ENCODE measurements around the gene PKN3.
"Not testable (repeated sequence)": the region's sequence is repeated elsewhere in the genome, so short reads cannot be mapped to it uniquely, and the experiment has no call there.

Gene PKN3

DNA sequence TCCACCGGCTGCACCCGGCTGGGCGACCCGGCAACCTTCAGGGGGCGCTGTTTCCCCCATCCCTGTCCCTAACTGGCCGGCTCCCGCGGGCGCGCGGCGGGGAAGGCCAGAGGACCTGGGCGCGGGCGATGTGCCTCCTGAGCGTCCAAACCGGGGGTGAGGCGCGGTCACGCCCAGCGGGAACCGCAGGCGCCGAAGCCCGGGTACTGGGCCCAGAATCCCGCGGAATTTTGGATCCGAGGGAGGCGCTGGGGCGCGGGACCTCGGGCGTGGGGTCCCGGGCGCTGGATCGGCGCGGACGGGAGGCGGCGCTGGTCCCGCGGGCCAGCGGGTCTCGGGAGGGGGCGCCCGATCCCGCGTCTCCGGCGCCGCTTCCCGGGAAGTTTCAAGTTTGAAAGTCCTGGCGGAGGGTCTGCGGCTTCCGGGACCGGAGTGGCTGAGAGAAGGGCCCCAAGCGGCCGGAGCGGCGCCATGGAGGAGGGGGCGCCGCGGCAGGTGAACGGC is at the start of gene PKN3:
PKN3 (plus strand) TSS at position 59 of the 504 bp plus-strand sequence; CDS start at position 472, 413 bp downstream.
- peak; percentile 92 to 95 for DNase-seq

DNA sequence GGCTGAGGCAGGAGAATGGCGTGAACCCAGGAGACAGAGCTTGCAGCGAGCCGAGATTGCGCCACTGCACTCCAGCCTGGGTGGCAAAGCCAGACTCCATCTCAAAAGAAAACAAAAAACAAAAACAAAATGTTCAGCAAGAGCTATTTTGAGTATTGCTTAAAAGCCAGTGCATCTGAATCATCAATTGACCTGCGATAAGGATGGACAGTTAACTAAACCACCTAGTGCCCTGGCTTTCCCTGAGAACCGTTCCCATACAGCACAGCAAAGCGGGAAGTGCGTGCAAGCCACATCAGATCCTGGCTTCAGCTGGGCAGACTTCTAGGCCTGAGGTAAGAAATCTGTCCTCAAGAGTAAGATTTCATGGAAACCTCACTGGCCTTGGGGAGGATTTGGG is 48.4 kb upstream of the PKN3 start:
- DNase-seq = no peak

DNA sequence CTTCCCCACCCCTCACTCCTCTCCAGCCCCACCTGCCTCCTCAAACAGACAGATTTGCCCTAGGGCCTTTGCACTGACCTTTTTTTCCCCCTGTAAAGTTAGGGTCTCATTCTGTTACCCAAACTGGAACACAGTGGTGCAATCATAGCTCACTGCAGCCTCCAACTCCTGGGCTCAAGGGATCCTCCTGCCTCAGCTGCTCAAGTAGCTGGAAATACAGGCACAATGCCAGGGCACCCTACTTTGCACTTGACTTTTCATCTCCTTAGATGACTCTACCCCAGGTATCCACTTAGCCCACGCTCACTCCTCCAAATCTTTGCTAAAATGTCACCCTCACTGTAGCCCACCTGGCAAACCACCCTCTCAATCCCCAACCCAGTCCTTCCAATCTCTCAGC is 47.8 kb upstream of the PKN3 start:
- no peak for DNase-seq

DNA sequence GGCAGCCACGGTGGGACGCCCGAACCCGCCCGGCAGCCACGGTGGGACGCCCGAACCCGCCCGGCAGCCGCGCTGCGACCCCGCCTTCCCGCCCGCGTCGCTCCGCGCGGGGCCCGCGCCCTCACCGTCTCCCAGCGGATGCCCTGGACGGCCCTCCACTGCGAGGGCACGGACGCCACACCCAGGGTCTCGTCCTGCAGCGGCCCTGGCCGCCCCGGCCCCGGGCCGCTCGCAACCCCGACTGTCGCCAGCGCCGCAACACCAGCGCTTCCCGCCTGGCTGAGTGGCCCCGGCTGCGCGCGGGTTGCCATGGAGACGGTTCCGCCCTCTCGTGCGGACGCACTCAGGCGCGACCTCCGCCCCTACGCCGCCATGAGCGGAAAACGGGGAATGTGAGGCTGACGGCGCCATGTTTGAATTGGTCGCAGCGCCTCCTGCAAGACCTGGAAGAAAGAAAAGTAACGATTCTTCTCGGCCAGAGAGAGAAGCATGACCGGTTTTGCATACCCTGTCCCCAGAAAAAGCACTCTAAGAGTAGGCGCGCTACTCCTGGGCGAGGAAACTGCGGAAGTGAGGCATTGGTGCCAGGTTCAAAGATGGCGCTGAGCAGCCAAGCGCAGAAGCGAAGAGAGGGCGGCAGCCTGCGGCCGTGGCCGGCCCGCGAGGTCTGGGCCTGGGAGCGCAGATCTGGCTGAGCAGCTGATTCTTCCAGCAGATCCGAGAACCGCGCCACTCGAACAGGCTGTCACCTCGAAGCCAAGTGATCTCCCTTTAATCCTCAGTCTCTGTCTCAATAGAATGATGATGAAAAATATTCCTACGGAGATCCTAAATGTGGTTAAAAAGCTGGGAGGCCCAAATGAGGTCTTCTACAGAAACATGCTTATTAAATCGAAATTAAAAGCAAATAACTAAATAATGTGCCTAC is 45.6 kb upstream of the PKN3 start, which contains the start of gene DYNC2I2:
DYNC2I2 (minus strand) TSS at position 432 of the 928 bp plus-strand sequence; CDS start at position 311, 121 bp downstream.
- DNase-seq = peak; percentile 95 to 96

DNA sequence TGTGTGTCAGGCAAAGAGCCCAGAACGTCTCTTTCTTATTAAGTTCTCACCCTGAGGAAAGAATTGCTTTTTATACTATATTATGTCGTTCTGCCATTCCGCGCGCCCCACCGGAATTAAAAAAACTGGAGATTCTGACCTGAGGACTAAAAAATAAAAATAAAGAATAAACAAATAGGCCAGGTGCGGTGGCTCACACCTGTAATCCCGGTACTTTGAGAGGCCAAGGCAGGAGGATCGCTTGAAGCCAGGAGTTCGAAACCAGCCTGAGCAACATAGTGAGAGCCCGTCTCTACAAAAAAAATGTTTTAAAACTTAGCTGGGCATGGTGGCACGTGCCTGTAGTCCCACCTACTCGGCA is 45.0 kb upstream of the PKN3 start:
- no peak for DNase-seq

DNA sequence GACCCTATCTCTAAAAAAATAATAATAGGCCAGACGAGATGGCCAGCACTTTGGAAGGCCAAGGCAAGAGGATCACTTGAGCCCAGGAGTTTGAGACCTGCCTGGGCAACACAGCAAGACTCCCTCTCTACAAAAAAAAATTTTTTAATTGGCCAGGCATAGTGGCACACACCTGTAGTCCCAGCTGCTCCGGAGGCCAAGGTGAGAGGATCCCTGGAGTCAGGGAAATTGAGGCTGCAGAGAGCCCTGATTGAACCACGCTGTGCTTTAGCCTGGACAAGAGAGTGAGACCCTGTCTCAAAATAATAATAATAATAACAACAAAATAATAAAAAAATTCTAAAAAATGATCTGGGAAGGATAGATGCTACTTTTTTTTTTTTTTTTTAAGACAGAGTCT is 44.5 kb upstream of the PKN3 start:
- DNase-seq = no peak

DNA sequence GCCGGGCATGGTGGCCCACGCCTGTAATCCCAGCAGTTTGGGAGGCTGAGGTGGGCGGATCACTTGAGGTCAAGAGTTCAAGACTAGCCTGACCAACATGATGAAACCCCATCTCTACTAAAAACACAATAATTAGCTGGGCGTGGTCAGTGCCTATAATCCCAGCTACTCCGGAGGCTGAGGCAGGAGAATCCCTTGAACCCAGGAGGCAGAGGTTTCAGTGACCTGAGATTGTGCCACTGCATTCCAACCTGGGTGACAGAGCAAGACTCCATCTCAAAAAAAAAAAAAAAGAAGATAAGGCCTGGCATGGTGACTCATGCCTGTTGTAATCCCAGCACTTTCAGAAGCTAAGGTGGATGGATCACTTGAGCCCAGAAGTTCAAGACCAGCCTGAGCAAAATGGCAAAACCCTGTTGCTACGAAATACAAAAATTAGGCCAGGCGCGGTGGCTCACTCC is 35.8 kb upstream of the PKN3 start:
- DNase-seq = not testable (repeated sequence)

DNA sequence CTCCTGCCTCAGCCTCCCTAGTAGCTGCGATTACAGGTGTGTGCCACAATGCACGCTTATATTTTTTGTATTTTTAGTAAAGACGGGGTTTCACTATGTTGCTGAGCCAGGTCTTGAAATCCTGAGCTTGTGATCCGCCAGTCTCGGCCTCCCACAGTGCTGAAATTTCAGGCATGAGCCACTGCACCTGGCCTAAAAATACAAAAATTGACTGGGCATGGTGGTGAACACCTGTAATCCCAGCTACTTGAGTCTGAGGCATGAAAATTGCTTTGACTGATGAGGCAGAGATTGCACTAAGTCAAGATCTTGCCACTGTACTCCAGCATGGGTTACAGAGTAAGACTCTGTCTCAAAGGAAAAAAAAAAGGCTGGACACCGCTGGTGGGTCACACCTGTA is 32.5 kb upstream of the PKN3 start:
- DNase-seq = no peak

DNA sequence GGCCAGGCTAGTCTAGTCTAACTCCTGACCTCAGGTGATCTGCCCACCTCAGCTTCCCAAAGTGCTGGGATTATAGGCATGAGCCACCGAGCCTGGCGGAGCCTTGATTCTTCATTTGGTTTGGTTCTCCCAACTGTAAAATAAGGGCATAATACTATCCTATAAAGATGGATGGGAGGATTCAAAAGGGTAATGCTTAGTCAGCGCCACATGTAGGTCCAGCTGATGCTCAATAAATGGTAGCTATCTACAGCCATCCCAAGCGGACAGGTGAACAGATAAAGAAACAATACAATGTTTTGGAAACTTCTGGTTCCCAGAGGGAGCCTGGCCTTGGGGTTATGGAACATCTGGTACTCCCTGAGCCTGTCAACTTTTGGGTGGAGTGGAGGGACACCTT is 26.9 kb upstream of the PKN3 start:
- DNase-seq = no peak

DNA sequence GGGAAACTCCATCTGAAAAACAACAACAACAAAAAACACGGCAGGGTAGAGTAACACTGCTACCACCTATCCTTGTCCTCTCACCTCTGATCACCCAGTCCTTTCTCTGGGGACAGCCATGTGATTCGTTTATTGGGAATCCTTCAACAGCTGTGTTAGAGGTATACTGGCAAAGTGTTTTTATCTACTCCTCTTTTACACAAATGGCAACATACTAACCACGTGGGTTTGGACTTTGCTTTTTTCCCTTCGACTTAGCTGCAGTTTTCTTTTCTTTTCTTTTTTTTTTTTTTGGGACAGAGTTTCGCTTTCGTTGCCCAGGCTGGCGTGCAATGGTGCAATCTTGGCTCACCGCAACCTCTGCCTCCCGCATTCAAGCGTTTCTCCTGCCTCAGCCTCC is 24.5 kb upstream of the PKN3 start:
- DNase-seq = no peak

DNA sequence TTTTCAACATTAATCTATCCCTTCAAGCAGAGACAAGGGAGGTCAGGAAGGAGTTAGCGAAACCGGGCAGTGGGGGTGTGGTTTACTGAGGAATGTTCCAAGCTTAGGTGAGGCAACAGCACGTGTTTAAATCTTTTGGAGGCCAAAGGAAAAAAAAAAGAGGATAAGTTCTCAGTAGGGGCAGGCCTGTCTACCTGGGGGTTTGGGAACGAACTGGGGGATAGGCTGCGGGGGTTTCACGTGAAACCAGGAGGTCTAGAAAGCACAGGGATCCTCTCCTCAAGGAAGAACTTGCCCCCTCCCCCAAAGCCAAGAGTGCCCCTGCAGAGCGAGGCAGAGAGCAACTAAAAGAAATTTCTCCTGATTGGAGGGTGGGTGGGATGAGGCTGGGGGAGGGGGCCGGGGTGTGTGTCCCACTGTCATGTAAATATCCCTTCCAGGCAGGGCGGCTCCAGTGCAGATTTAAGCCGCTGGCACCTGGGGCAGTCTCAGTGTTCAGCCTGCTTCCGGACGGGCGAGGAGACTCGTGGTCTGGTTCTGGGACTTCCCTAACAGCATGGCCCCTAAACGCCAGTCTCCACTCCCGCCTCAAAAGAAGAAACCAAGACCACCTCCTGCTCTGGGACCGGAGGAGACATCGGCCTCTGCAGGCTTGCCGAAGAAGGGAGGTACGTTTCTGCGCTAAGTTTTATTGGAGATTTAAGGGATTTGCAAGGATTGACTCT is 18.8 kb upstream of the PKN3 start:
- DNase-seq = peak in 1 of 2 donors; percentile 16

DNA sequence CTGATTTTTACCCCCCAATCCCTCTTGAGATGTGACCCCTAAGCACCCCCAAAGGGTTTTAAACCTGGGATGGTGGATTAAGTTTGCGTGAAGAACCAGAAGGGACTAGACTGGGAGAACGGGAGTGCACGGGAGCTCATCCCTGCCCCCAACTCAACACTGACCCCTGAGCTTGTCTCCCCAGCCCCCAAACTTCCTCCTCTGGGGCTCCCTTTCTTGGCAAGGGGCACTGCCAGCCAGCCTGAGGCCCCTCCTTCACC is 18.3 kb upstream of the PKN3 start:
- peak in 1 of 2 donors; percentile 10 for DNase-seq

DNA sequence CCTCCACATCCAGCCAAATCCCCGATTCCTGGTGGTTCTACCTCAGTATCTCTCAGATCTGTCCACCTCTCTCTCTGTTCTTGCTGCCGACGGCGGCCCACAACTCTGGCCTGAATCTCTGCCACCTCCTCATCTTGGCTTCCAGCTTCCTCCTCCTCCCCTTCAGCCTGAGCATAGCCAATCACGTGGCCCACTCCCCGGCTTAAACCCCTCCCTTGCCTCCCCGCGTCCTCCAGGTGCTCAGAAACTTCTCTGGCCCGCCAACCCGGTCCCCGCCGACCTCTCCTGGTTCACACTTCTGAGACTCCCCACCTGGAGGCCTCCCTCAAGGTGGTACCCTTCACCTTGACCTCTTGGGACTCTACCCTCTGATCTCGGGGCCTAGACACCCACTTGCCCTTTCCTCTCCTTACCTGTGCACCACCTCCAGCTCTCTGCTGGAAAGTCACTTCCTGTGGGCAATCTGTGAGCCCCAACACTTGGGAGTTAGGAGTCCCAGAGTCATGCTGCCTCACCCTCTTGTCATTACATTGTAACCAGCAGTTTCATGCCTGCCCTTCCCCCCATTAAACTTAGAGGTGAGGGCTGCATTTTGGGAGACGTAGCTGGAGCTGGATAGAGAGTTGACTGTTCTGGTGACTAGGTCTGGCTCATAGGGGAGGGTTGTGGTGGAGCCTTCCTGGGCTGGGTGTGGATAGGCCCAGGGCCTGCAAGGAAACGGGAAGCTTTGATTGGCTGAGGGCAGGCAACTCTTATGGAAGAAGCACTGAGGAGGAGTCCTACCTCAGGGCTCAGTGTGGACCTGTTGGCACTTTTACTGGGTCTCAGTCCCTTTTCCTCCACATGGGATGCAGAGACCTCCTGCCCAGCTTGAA is 17.7 kb upstream of the PKN3 start:
- peak; percentile 67 to 70 for DNase-seq

DNA sequence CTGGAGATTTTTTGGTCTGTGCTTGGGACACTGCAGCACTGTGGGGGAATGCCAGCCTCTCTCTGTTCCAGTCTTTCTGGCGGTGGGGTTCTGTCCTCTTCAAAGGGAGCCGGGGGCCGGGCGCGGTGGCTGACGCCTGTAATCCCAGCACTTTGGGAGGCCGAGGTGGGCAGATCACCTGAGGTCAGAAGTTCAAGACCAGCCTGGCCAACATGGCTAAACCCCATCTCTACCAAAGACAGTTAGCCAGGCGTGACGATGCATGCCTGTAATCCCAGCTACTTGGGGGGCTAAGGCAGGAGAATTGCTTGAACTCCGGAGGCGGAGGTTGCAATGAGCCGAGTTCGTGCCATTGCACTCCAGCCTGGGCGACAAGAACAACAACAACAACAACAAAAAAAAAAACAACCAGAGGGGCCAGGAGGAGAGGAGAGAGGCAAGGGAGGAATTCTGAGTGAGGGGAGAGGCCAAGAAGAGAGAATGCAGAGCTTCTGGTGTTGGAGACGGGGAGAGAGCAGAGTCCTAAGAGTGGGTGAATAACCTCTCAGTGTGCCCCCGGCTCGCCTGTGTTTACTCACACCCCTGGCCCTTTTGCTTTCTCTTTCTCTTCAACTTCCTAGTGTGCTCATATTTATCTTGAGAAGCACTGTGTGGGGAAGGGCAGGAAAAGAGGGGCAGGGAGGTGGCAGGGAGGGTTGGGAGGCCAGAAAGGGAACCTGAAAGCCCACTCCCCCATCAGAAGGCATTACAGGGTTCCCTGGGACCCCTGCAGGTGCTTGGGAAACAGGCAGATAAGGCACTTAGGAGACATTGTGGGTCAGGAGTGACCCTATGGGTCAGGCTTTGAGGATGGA is 16.4 kb upstream of the PKN3 start:
- peak in 1 of 2 donors; percentile 16 for DNase-seq

DNA sequence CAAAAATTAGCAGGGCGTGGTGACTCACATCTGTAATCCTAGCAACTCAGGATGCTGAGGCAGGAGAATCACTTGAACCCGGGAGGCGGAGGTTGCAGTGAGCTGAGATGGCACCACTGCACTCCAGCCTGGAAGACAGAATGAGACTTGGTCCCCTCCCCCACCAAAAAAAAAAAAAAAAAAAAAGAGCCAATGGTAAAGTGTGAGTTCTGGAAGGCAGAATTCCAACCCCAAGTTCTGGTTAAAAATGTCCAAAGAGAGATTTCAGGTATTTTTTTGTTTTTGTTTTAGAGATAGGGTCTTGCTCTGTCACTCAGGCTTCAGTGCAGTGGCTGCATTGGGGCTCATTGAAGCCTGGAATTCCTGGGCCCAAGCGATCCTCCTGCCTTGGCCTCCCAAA is 14.8 kb upstream of the PKN3 start:
- no peak for DNase-seq

DNA sequence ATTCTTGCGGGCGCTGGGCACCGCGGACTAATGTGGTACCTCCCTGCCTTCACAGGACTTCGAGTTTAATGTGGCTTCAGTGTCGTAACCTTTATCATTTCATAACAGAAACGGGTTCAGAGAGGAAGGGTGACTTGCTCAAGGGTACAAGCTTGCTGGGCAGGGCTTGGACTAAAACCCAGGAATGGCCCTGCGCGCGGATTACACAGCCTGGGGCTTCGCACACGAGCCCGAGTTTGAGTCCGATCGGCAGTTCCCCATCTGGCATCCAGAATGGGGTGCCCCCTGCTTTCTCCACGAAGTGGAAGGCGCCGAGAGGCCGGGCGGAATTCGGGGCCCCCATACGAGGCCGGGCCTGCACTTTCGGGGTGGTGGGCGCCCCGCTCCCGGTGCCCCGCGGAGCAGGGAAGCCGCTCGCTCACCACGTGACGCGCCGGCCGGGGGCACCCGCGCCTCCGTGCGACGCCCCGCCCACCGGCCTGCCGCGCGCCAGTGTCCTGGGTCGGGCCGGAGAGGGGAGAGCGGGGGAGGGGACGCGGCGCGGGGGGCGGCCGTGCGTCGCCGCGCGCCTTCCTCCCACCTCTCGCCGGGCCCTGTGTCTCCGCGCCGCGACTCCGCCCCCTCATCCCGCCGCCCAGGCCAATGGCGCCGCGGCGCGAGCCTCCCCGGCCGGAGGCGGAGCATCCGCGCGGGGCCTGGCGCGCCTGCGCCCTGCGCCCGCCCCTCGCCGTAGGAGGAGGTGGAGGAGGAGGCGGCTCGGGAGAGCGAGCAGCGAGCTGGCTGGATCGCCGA is 13.6 kb upstream of the PKN3 start, which contains the start of gene SET:
SET (plus strand) TSS at position 722 of the 792 bp plus-strand sequence. CDS start 361 bp downstream, outside the sequence.
- peak; percentile 89 to 93 for DNase-seq

DNA sequence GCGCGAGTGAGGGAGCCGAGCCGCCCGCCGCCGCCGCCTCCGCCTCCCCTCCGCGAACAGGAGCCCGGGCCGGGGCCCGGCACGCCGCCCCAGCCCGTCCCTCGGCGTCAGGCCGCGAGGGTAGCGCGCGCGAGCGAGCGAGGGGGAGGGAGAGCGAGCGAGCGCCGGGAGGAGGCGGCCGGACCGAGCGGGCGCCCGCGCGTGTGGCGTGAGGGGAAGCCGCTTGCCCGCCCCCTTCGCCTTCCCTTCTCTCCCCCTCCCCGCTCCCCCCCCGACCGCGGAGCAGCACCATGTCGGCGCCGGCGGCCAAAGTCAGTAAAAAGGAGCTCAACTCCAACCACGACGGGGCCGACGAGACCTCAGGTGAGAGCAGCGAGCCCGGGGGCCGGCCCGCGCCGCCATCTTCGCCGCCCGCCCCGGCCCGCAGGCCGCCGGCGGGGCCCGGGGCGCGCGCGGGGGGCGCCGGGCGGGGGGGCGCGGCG is 13.0 kb upstream of the PKN3 start:
- peak; percentile 35 to 38 for DNase-seq

DNA sequence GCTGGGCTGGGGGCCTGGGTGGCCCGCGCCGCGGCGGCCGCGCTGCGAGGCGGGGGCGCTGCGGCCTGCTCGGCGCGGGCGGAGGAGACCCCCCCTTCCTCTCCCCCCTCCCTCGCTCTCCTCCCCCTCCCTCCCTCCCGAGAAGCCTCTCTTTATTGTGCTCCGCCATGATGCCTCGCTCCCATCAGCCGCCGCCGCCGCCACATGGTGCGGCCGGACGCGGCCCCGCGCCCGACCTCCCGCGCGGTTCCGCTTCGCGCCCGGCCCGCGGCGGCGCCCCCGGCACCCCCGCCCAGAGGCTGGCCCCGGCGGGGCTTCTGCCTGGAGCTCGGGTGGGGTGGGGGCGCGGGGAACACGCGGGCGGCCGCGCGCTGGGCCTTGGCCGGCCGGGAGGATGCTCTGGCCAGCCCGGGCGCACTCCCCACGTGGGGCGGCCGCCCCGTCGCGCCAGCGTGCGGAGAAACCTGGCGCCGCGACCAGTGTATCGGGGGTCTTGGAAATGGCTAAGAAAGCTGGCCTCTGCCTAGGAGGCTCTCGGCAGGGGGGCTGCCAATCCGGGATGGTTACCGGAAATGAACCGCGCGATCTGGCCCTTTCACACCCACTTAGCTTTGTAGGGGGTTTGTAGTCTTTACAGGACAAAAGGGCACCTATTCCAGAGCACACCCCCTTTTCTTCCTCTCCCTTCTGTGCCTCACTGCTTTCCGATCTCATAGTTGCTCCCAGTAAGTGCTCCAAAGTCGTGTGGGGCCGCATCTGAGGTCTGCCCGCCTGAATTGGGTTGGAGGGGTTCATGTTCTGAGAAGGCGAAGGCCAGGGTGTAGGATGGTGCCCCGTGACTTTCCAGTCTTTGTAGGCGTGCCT is 12.3 kb upstream of the PKN3 start:
- peak; percentile 22 to 41 for DNase-seq

DNA sequence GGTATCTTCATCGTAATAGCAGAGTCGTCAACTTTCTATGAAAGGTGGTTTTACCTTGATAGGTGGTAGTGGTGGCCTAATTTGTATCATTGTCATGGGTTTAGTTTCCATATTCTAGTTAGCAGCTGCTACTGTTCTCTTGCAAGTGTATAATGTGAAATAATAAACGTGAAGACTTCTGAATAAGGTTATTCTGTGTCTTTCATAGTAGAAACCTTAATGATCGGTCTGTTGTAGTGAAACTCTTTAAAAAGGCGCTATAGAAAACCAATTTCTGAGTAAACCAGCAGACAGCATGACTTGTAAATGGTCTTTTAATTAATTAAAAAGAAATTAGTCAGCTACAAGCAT is 11.6 kb upstream of the PKN3 start:
- DNase-seq = no peak

DNA sequence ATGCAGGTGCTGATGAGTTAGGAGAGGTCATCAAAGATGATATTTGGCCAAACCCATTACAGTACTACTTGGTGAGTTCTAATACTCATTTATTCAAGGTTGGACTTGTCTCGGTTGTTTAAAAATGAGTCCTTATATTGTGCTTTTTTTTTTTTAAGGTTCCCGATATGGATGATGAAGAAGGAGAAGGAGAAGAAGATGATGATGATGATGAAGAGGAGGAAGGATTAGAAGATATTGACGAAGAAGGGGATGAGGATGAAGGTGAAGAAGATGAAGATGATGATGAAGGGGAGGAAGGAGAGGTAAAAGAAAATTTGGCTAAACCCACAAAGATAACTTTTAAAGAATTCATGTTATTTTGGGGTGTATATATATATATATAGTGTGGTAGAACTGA is 8.6 kb upstream of the PKN3 start:
- DNase-seq = not testable (repeated sequence)

Measured in stimulated activated CD4-positive, alpha-beta T cell treated with anti-CD3 and anti-CD28 coated beads, Interleukin-2, amount 100 ng/mL, for 48 hours (primary cell).